Fibroblast of villous mesenchyme (primary cell): ENCODE results near the gene YAF2. TPM values are rescaled to one million over a fixed set of nuclear protein-coding genes. Genes with fewer than 3 reads are reported as not detected.

Experiments
- DNase-seq: peaks from one replicate; pipeline ENCODE4 v3.0.0-alpha.2; 2010; ENCODE audit warnings: low read depth
- H3K4me3 ChIP-seq: 2 replicates; pipeline ENCODE4 v1.5.1; 2011; ENCODE audit warnings: low read depth, mild to moderate bottlenecking, low read length
- total RNA-seq: library from RNA; depleted of rRNA; stranded (reverse); fragments of >200 nt; gene quantifications from 2 replicates; pipeline ENCODE4 v1.2.3, GENCODE V29; 2012
- TF ChIP-seq, protein P1 (sequence below): IDR thresholded peaks from 2 replicates; pipeline ENCODE4 v1.5.1; 2012; ENCODE audit warnings: low read depth, mild to moderate bottlenecking, low read length; ENCODE audit not compliant: insufficient read depth

Gene YAF2
- total RNA-seq, 1 donor, result 20.7 TPM

DNA sequence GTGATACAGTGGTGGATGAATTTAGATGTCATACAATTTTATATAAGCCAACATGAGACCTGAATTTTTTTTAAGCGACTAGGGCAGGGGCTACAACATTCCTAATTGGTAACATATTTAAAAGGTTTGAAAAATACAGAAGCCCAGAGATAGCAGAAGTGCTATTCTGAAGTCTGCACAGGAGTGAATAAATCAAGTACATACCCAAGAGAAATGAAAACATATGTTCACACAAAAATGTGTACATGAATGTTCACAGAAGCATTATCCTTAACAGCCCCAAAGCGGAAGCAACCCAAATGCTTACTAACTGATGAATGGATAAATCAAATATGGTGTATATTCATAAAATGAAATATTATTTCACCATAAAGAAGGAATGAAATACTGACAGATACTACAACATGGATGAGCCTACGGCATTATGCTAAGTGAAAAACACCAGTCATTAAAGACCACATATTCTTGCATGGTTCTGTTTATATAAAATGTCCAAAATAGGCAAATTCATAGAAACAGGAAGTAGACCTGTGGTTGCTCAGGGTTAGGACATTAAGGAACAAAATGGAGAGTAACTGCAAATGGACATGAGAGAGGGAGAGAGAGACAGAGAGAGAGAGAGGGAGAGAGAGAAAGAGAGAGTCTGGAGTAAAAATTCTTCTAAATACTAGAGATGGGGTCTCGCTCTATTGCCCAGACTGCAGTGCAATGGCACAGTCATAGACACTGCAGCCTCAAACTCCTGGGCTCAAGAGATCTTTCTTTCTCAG is 65.4 kb downstream of the YAF2 start:
- H3K4me3 ChIP-seq, result no peak overlapping the region
- TF ChIP-seq, protein P1, sequence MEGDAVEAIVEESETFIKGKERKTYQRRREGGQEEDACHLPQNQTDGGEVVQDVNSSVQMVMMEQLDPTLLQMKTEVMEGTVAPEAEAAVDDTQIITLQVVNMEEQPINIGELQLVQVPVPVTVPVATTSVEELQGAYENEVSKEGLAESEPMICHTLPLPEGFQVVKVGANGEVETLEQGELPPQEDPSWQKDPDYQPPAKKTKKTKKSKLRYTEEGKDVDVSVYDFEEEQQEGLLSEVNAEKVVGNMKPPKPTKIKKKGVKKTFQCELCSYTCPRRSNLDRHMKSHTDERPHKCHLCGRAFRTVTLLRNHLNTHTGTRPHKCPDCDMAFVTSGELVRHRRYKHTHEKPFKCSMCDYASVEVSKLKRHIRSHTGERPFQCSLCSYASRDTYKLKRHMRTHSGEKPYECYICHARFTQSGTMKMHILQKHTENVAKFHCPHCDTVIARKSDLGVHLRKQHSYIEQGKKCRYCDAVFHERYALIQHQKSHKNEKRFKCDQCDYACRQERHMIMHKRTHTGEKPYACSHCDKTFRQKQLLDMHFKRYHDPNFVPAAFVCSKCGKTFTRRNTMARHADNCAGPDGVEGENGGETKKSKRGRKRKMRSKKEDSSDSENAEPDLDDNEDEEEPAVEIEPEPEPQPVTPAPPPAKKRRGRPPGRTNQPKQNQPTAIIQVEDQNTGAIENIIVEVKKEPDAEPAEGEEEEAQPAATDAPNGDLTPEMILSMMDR, result no peak
- DNase-seq, result no peak

- H3K4me3 ChIP-seq, result no peak overlapping the region
- TF ChIP-seq, protein P1, result no peak
- no peak for DNase-seq
Observed at GRCh38 chr12:42167711-42168110, 70.3 kb downstream of the YAF2 start.

DNA sequence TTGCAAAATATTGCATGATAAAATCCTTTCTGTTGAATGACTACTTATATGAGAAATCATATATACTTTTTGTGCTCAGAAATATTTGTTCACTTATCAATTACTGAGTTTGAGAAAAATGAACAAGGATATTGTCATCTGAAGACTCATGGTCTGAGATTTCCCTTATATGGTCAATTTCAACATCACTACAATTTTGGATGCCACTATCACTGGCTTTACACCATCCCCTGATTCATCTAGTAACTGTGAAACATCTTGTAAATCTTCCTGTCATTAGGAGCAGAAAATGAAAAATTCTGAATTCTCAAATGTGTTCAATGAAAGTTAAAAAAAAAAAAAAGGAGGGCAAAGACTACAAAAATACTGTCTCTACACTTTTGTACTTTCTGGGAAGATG is 71.5 kb downstream of the YAF2 start:
- TF ChIP-seq, protein P1, result no peak

DNA sequence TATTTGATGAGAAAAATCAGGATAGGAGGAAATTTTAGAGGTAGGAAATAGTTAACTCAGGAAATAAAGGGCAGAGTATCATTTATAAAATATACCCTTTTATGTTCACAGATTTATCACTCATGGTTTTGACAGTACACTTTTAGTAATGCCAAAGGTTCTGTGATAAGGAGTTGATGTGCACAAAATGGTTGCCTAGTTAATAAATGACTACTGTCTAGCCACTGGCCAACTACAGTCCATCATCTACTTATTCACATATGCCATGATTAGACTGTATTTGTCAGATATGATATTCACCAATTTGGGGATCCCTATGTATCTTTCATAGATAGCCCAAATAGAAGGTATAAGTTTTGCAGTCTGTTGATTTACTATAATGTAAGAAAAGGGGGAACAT is 74.1 kb downstream of the YAF2 start:
- TF ChIP-seq, protein P1, result no peak
- no peak for DNase-seq
- H3K4me3 ChIP-seq, result no peak overlapping the region

More for the DNA sequence above, 71.5 kb downstream of the YAF2 start:
- no peak overlapping the region for H3K4me3 ChIP-seq
- DNase-seq, result no peak

- DNase-seq, result no peak
Observed at GRCh38 chr12:42162965-42163364, 75.1 kb downstream of the YAF2 start.

DNA sequence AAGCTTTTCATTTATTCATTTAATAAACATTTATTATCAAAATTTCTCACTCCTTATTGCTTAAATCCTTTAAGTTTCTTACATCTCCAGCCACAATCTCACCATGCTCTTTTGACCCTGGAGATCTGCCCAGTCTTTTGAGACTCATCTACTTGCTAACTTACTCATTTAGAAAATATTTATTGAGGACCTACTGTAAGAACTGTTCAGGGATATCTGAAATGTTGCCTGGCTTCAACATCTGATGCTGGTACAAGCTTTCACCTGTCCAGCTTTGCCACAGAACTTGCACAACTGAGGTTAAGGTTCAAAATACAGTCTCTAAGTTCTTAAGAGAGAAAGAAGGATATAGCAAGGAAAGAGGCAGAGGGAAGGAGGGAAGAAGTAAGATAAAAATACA is 75.9 kb downstream of the YAF2 start:
- H3K4me3 ChIP-seq, result no peak overlapping the region
- no peak for DNase-seq
- TF ChIP-seq, protein P1, result no peak

More at GRCh38 chr12:42162965-42163364, 75.1 kb downstream of the YAF2 start:
- TF ChIP-seq, protein P1, result no peak
- H3K4me3 ChIP-seq, result no peak overlapping the region

DNA sequence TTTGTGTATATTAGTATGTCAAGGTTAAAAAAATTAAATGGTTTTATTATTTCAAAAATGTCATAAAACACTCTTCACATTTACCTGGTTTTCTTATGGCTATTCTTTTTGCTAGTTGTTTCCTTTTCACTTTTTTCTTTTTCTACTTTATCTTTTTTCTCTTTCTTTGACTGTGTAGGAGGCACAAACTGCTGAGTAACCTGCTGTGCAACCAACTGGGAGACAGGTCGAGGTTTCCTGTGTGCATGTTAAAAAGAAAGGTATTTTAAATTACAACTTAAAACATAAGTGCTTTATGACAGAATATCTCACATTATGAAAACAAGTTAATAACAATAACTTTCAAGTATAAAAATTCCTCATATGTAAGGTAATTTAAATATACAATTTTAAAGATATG is 76.5 kb downstream of the YAF2 start:
- TF ChIP-seq, protein P1, result no peak
- no peak for DNase-seq

More for the DNA sequence above, 76.5 kb downstream of the YAF2 start:
- no peak overlapping the region for H3K4me3 ChIP-seq
